ENCODE data around the gene SLC2A6. TPM values are rescaled to one million over a fixed set of nuclear protein-coding genes. Genes with fewer than 3 reads are reported as not detected.

The SLC2A6 gene
- total RNA-seq, 2 experiments from 2014 or later, result 5.5 to 9.9 TPM

- H3K4me3 Mint-ChIP-seq, result no peak overlapping the region
- H3K27me3 Mint-ChIP-seq, result no peaks in the 10 kb centered on the region
Observed at GRCh38 chr9:133519693-133520092, 40.8 kb upstream of the SLC2A6 start.

DNA sequence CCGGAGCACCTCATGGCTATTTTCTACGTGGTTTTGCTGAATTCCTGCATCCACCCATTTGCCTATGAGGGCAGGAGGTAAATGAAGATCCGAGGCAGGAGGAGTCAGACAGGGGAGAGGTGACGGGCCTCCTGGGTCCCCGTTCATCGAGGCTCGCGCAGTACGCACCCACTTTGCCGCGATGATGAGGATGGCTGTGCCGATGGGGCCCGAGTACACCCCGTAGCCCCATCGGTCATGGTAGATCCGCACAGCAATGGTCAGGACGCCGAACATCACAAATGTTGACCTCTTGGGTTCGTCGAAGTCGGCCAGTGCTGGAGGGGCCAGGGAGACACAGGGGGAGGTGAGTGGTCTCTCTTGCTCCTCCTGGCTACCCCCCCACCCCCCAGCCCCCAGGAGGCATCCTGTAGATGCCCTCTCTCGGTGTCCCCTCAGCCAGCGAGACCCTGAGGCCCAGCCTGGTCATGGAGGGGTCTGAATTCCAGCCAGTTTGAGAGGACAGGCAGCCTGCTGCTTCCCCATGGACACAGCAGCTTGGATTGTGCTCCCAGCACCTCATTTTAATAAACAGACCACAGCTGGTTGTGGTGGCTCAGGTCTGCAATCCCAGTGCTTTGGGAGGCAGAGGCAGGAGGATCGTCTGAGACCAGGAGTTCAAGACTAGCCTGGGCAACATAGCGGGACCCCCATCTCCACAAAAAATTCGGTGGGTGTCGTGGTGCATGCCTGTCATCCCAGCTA lies 40.0 kb upstream of the SLC2A6 start:
- CTCF ChIA-PET, result no interaction called here
- no peak overlapping the region for H3K4me3 Mint-ChIP-seq
- no peak overlapping the region for H3K27ac Mint-ChIP-seq
- no peaks in the 10 kb centered on the region for H3K36me3 Mint-ChIP-seq
- H3K9me3 Mint-ChIP-seq (ENCODE audit: low read depth), result no peaks in the 10 kb centered on the region
- H3K4me1 Mint-ChIP-seq, result no peaks in the 10 kb centered on the region
- no peak for ATAC-seq
- H3K27me3 Mint-ChIP-seq, result no peaks in the 10 kb centered on the region
- no peak for DNase-seq

More at GRCh38 chr9:133519693-133520092, 40.8 kb upstream of the SLC2A6 start:
- CTCF ChIA-PET, result no interaction called here
- DNase-seq (no peak), ATAC-seq (no peak)
- H3K9me3 Mint-ChIP-seq (ENCODE audit: low read depth), result no peaks in the 10 kb centered on the region
- H3K4me1 Mint-ChIP-seq, result no peaks in the 10 kb centered on the region
- H3K36me3 Mint-ChIP-seq, result no peaks in the 10 kb centered on the region
- H3K27ac Mint-ChIP-seq, result no peak overlapping the region

DNA sequence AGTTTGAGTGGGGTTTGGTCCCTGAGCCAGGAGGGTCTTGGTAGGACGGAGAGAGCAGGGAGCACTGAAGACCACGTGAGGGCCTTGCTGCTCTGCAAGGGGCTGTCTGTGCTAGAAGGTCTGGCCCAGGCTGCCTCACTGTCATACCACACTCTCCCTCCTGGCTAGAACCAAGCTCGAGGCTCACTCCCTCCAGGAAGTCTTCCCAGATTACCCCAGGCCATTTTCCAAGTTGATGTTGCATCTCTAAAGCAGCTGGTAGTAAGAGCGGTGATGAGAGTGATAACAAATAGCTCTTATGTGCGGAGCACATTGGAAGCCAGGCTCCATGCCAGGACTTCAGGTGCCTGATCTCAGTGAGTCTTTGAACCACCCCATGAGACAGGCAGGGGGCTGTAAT lies 39.3 kb upstream of the SLC2A6 start:
- CTCF ChIA-PET, result no interaction called here
- Mint-ChIP-seq H3K27me3 (no peaks in the 10 kb centered on the region), H3K36me3 (no peaks in the 10 kb centered on the region), H3K4me3 (no peak overlapping the region), H3K4me1 (no peaks in the 10 kb centered on the region), H3K9me3 (ENCODE audit: low read depth) (no peaks in the 10 kb centered on the region), H3K27ac (no peak overlapping the region)
- no peak for DNase-seq
- no peak for ATAC-seq

DNA sequence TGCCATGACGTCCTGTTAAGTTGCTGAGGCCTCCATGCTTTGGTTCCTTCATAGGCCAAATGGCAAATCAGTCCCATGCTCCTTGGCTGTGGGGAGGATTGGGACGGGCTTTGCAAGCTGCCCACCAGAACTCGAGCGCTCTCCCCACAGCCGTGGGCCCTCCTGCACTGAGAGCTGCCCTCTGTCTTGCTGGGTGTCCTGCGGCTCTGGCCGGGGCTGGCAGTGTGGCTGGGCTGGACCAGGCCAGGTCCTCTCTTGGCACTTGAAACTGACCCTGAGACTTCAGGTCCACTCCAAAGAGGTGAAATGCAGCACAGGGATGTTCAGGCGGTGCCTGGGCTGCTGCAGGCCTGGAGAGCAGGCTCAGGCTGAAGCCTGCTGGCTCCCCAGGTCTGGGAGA lies 38.8 kb upstream of the SLC2A6 start:
- CTCF ChIA-PET, result no interaction called here
- DNase-seq, result no peak
- no peak for ATAC-seq
- Mint-ChIP-seq H3K4me3 (no peak overlapping the region), H3K4me1 (no peaks in the 10 kb centered on the region), H3K36me3 (no peaks in the 10 kb centered on the region), H3K27me3 (no peaks in the 10 kb centered on the region), H3K9me3 (ENCODE audit: low read depth) (no peaks in the 10 kb centered on the region), H3K27ac (no peak overlapping the region)

DNA sequence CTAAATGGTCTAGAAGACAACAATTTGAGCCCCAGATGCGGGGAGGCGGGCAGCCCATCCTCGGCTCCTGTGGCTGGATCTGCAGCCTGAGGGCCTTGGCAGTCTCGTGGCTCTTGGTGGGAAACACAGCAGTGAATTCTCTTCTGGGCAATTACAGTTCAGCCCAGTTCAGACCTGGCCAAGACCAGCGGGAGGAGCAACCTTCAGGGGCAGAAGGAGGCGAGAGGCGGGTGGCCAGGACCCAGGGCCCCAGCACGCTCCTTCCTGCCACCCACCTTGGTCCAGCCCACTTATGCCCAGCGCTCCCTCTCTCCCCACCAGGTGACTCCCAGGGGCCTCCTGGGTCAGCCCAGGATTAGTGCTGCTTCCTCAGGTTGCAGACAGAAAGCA lies 38.1 kb upstream of the SLC2A6 start:
- Mint-ChIP-seq H3K4me3 (no peak overlapping the region), H3K27ac (no peak overlapping the region), H3K4me1 (no peaks in the 10 kb centered on the region), H3K36me3 (no peaks in the 10 kb centered on the region), H3K27me3 (no peaks in the 10 kb centered on the region), H3K9me3 (ENCODE audit: low read depth) (no peaks in the 10 kb centered on the region)
- DNase-seq (no peak), ATAC-seq (no peak)
- CTCF ChIA-PET, result no interaction called here

DNA sequence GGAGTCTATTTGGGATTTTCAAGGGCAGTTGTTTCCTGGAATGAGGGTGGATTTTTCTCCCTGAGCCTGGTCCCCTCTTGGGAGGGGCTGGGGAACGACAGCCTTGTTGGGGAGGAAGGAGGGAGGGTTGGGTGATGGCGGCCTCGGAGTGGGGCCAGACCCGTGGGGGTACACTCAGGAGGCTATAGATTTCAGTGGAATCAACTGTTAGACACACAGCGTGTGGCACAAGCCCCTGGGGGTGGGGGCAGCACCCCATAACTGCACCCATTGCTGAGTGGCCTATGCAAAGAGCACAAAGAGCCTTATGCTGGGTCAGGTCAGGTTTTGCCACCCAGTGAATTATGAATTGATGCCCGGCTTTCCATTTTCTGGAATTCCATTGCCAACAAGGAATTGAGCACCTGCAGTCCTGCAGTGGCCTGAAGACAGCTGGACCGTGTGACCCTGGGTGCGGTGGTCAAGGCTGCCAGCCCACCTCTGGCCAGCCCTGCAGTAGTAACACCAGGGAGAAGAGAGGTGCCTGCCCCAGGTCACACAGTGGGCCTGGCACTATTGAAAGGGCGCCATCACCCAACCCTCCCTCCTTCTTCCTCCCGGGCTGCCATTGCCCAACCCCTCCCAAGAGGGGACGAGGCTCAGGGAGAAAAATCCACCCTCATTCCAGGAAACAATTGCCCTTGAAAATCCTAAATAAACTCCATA lies 37.5 kb upstream of the SLC2A6 start:
- CTCF ChIA-PET, result no interaction called here
- Mint-ChIP-seq H3K27ac (no peak overlapping the region), H3K4me1 (no peaks in the 10 kb centered on the region), H3K4me3 (no peak overlapping the region), H3K27me3 (no peaks in the 10 kb centered on the region), H3K36me3 (no peaks in the 10 kb centered on the region), H3K9me3 (ENCODE audit: low read depth) (no peaks in the 10 kb centered on the region)
- DNase-seq (no peak), ATAC-seq (no peak)

GRCh38 chr9:133515615-133516255 lies 36.8 kb upstream of the SLC2A6 start:
- Mint-ChIP-seq H3K4me1 (no peaks in the 10 kb centered on the region), H3K36me3 (no peaks in the 10 kb centered on the region), H3K27me3 (no peaks in the 10 kb centered on the region), H3K4me3 (no peak overlapping the region), H3K27ac (no peak overlapping the region), H3K9me3 (ENCODE audit: low read depth) (no peaks in the 10 kb centered on the region)
- CTCF ChIA-PET, result no interaction called here
- ATAC-seq (no peak), DNase-seq (no peak)

DNA sequence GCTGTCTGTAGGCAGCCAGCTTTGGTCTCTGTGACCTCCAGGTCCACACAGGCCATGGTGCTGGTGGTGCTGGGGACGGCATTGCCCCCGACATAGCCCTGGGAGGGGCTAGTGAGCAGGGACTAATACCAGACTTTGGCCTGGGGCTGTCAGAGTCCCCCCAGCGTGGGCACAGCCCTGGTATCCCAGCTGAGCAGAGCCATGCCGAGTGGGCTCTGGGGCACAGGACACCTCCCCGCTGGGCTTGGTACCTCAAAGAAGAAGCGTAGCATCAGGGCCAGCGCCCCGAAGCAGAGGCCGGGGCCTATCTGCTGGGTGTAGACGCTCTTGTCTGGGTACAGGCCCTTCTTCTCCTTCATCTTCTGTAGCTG lies 36.3 kb upstream of the SLC2A6 start:
- Mint-ChIP-seq H3K4me1 (no peaks in the 10 kb centered on the region), H3K36me3 (no peaks in the 10 kb centered on the region), H3K27me3 (no peaks in the 10 kb centered on the region), H3K9me3 (ENCODE audit: low read depth) (no peaks in the 10 kb centered on the region), H3K4me3 (no peak overlapping the region), H3K27ac (no peak overlapping the region)
- CTCF ChIA-PET, result no interaction called here
- ATAC-seq (no peak), DNase-seq (no peak)

GRCh38 chr9:133514460-133515239 lies 35.8 kb upstream of the SLC2A6 start:
- ATAC-seq, result no peak
- Mint-ChIP-seq H3K4me3 (no peak overlapping the region), H3K4me1 (peaks cover 3% of the 10 kb centered on the region), H3K27me3 (no peaks in the 10 kb centered on the region), H3K27ac (no peak overlapping the region), H3K36me3 (no peaks in the 10 kb centered on the region), H3K9me3 (ENCODE audit: low read depth) (no peaks in the 10 kb centered on the region)
- no peak for DNase-seq
- CTCF ChIA-PET, result no interaction called here

DNA sequence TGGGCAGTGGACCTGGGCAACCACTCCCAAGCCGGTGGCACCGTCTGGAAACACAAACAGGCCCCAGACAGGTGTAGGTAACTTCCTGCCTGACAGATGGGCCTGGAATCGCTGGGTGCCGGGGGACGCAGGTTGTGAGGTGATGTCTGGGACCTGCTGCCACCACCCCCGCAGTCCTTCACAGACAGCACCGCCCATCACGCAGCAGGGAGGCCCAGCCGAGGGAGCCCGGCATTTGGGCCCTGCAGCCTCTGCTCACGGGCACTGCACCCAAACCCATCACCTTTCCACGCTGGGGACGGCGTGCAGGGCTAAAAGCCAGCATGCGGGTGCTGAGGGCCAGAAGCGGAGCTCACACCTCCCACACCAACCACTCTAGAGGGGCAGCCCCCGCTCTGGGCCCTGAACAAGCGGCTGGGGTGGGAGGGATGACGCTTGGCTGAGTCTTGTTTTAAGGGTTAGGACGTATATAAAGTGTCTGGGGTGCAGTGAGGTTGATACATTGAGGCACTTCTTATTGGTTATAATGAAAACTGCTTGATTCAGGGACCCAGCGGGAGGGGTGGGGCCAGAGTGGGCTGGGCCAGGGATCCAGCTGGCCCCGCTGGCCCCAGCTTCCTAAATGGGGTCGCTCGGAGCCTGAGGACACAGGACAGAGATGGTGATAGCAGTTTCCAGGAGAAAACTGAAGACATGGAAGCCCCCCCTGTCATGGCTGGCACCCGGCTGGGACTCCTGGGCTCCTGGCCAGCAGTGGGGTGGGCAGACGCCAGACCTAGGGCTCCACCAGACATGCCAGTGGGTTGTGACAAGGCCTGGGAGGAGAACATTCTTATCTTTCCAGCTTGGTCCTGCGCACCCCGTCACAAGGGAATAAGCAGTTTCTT lies 34.6 kb upstream of the SLC2A6 start:
- Mint-ChIP-seq H3K27ac (no peak overlapping the region), H3K4me3 (no peak overlapping the region), H3K9me3 (ENCODE audit: low read depth) (no peaks in the 10 kb centered on the region), H3K4me1 (peaks cover 11% of the 10 kb centered on the region), H3K36me3 (no peaks in the 10 kb centered on the region), H3K27me3 (no peaks in the 10 kb centered on the region)
- ATAC-seq, result no peak
- CTCF ChIA-PET, result no interaction called here
- no peak for DNase-seq

GRCh38 chr9:133512253-133513213 lies 33.6 kb upstream of the SLC2A6 start:
- peaks cover 11% of the 10 kb centered on the region for H3K4me1 Mint-ChIP-seq
- H3K36me3 Mint-ChIP-seq, result no peaks in the 10 kb centered on the region
- ATAC-seq, result no peak
- CTCF ChIA-PET, result no interaction called here
- DNase-seq, result no peak
- no peaks in the 10 kb centered on the region for H3K27me3 Mint-ChIP-seq
- no peak overlapping the region for H3K27ac Mint-ChIP-seq
- H3K9me3 Mint-ChIP-seq (ENCODE audit: low read depth), result no peaks in the 10 kb centered on the region
- no peak overlapping the region for H3K4me3 Mint-ChIP-seq

GRCh38 chr9:133511607-133512006 lies 32.7 kb upstream of the SLC2A6 start:
- Mint-ChIP-seq H3K4me3 (no peak overlapping the region), H3K9me3 (ENCODE audit: low read depth) (no peaks in the 10 kb centered on the region), H3K27ac (no peak overlapping the region), H3K27me3 (no peaks in the 10 kb centered on the region), H3K36me3 (no peaks in the 10 kb centered on the region), H3K4me1 (peaks cover 11% of the 10 kb centered on the region)
- CTCF ChIA-PET, result no interaction called here
- ATAC-seq (no peak), DNase-seq (no peak)

Data from activated CD8-positive, alpha-beta memory T cell treated with anti-CD3 and anti-CD28 coated beads, Interleukin-2, amount 10 ng/mL, durations not matched to agents 7 days and 5 days (primary cell).